Thyroid gland (tissue), 4 donors: ENCODE data around the gene TMEM271.

Experiments used
- POLR2A ChIP-seq, 2 donors: fragments of 450-650 bp; IDR thresholded peaks; one replicate each; pipeline ENCODE4 v1.6.1; 2017; ENCODE audit warnings: antibody characterized with exemption in 2 of 2, mild to moderate bottlenecking in 2 of 2, moderate library complexity in 1 of 2
- TF ChIP-seq, protein P1 (sequence below), 6 experiments: fragments of 200-600 bp in 3 of 6; fragments of 450-650 bp in 3 of 6; sonication (generic) in 3 of 6; IDR thresholded peaks; one replicate each; pipeline ENCODE4 v1.5.1; 2016 to 2019; ENCODE audit warnings: antibody characterized with exemption in 6 of 6, mild to moderate bottlenecking in 2 of 6, inconsistent platforms in 1 of 6, moderate library complexity in 1 of 6

- TF ChIP-seq POLR2A (IDR thresholded peaks at IDR 0.05), result no peak
- TF ChIP-seq, protein P1, sequence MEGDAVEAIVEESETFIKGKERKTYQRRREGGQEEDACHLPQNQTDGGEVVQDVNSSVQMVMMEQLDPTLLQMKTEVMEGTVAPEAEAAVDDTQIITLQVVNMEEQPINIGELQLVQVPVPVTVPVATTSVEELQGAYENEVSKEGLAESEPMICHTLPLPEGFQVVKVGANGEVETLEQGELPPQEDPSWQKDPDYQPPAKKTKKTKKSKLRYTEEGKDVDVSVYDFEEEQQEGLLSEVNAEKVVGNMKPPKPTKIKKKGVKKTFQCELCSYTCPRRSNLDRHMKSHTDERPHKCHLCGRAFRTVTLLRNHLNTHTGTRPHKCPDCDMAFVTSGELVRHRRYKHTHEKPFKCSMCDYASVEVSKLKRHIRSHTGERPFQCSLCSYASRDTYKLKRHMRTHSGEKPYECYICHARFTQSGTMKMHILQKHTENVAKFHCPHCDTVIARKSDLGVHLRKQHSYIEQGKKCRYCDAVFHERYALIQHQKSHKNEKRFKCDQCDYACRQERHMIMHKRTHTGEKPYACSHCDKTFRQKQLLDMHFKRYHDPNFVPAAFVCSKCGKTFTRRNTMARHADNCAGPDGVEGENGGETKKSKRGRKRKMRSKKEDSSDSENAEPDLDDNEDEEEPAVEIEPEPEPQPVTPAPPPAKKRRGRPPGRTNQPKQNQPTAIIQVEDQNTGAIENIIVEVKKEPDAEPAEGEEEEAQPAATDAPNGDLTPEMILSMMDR (IDR thresholded peaks at IDR 0.05), result no peak
Measured at GRCh38 chr4:620201-620600, 44.1 kb upstream of the TMEM271 start.
